Spinal cord (tissue), 10 donors: ENCODE measurements around the gene QPCT. TPM values are rescaled to one million over a fixed set of nuclear protein-coding genes. Genes with fewer than 3 reads are reported as not detected.
A peak's percentile ranks its signal among the peaks of the same experiment; 100 is the strongest.

Experiments
- DNase-seq, 6 donors: peaks; one replicate each; pipeline versions ENCODE4 v3.0.0 to v3.0.0-alpha.2; 2013 to 2015; ENCODE audit warnings: low spot score in 6 of 6, low read depth in 4 of 6
- H3K27ac ChIP-seq: one replicate; pipeline ENCODE4 v1.5.1; 2013; ENCODE audit warnings: low read depth, low read length, control low read depth
- H3K27me3 ChIP-seq: one replicate; pipeline ENCODE4 v1.6.1; 2013; ENCODE audit warnings: low read length; ENCODE audit not compliant: control insufficient read depth, insufficient read depth
- H3K36me3 ChIP-seq: one replicate; pipeline ENCODE4 v1.6.1; 2013; ENCODE audit warnings: low read length; ENCODE audit not compliant: control insufficient read depth, insufficient read depth
- H3K4me1 ChIP-seq: one replicate; pipeline ENCODE4 v1.6.1; 2013; ENCODE audit warnings: low read length; ENCODE audit not compliant: control insufficient read depth, insufficient read depth
- H3K4me3 ChIP-seq: one replicate; pipeline ENCODE4 v1.5.1; 2013; ENCODE audit warnings: low read depth, low read length, control low read depth
- H3K9me3 ChIP-seq: one replicate; pipeline ENCODE4 v1.6.1; 2013; ENCODE audit warnings: low read length; ENCODE audit not compliant: control insufficient read depth, insufficient read depth
- WGBS: methylation state at CpG from one replicate; pipeline ENCODE4 v1.1.5; 2013; ENCODE audit warnings: missing lambda C conversion rate; ENCODE audit not compliant: insufficient coverage; 5-methylcytosine and 5-hydroxymethylcytosine counted together
- polyA plus RNA-seq, 2 donors: library from polyadenylated mRNA; unstranded; fragments of 120-200 nt; gene quantifications; one replicate each; pipeline ENCODE4 v1.2.1, GENCODE V29; 2013; ENCODE audit not compliant: insufficient read length in 2 of 2
- total RNA-seq, 2 donors: library from RNA; depleted of rRNA in 1 of 2; stranded (reverse); fragments of 120-200 nt in 1 of 2; fragments of >200 nt in 1 of 2; gene quantifications; one replicate each; pipeline versions ENCODE4 v1.2.3 to v1.2.4, GENCODE V29; 2013 to 2014
- donor health status: healthy.

QPCT gene
- total and polyA plus RNA-seq, 4 donors = 10.4 to 26.5 (median 25.8) TPM

GRCh38 chr2:37335604-37336003 is 8.8 kb upstream of the QPCT start:
- Histone ChIP-seq H3K27ac (no peak overlapping the region), H3K27me3 (no peaks in the 10 kb centered on the region), H3K9me3 (no peaks in the 10 kb centered on the region), H3K4me1 (no peaks in the 10 kb centered on the region), H3K36me3 (no peaks in the 10 kb centered on the region), H3K4me3 (no peak overlapping the region)
- WGBS = no CpG with 5 or more reads among the region's 2 CpGs
- DNase-seq = no peak

GRCh38 chr2:37337620-37338280 is 6.7 kb upstream of the QPCT start:
- H3K4me1 ChIP-seq = no peaks in the 10 kb centered on the region
- WGBS = 23% methylated on average over 1 of the region's 7 CpGs
- peak in 2 of 6 donors; percentile 26 to 37 for DNase-seq

GRCh38 chr2:37338933-37339332 is 5.5 kb upstream of the QPCT start:
- WGBS = no CpG with 5 or more reads among the region's 4 CpGs
- H3K27me3 ChIP-seq = no peaks in the 10 kb centered on the region
- H3K4me3 ChIP-seq = no peak overlapping the region
- H3K4me1 ChIP-seq = no peaks in the 10 kb centered on the region
- no peak for DNase-seq
- no peaks in the 10 kb centered on the region for H3K36me3 ChIP-seq
- no peaks in the 10 kb centered on the region for H3K9me3 ChIP-seq
- no peak overlapping the region for H3K27ac ChIP-seq

More at GRCh38 chr2:37337620-37338280, 6.7 kb upstream of the QPCT start:
- Histone ChIP-seq H3K27ac (no peak overlapping the region), H3K36me3 (no peaks in the 10 kb centered on the region), H3K4me3 (no peak overlapping the region), H3K27me3 (no peaks in the 10 kb centered on the region), H3K9me3 (no peaks in the 10 kb centered on the region)

GRCh38 chr2:37340637-37341036 is 3.8 kb upstream of the QPCT start:
- Histone ChIP-seq H3K27me3 (no peaks in the 10 kb centered on the region), H3K27ac (no peak overlapping the region), H3K36me3 (no peaks in the 10 kb centered on the region), H3K9me3 (no peaks in the 10 kb centered on the region), H3K4me1 (peaks cover 12% of the 10 kb centered on the region), H3K4me3 (no peak overlapping the region)
- no CpG with 5 or more reads among the region's 3 CpGs for WGBS
- DNase-seq = no peak

GRCh38 chr2:37342591-37343220 is 1.7 kb upstream of the QPCT start:
- 83% methylated on average over 5 of the region's 7 CpGs for WGBS
- Histone ChIP-seq H3K4me3 (no peak overlapping the region), H3K27ac (no peak overlapping the region), H3K27me3 (no peaks in the 10 kb centered on the region), H3K4me1 (peaks cover 12% of the 10 kb centered on the region), H3K36me3 (no peaks in the 10 kb centered on the region), H3K9me3 (no peaks in the 10 kb centered on the region)
- DNase-seq = no peak

GRCh38 chr2:37343537-37344434 is 644 bp upstream of the QPCT start:
- 81% methylated on average over 5 of the region's 7 CpGs for WGBS
- H3K27me3 ChIP-seq = no peaks in the 10 kb centered on the region
- peaks cover 12% of the 10 kb centered on the region for H3K4me1 ChIP-seq
- H3K9me3 ChIP-seq = no peaks in the 10 kb centered on the region
- peak overlapping the region; percentile 54 for H3K4me3 ChIP-seq
- H3K27ac ChIP-seq = peak overlapping the region; percentile 73
- H3K36me3 ChIP-seq = no peaks in the 10 kb centered on the region
- DNase-seq = peak in 2 of 6 donors; percentile 47 to 55

GRCh38 chr2:37348155-37348554 is 3.7 kb downstream of the QPCT start:
- Histone ChIP-seq H3K27me3 (no peaks in the 10 kb centered on the region), H3K27ac (no peak overlapping the region), H3K36me3 (no peaks in the 10 kb centered on the region), H3K4me3 (no peak overlapping the region), H3K9me3 (no peaks in the 10 kb centered on the region), H3K4me1 (peaks cover 16% of the 10 kb centered on the region)
- no peak for DNase-seq
- no CpG with 5 or more reads among the region's 5 CpGs for WGBS

GRCh38 chr2:37349231-37349860 is 4.9 kb downstream of the QPCT start:
- H3K9me3 ChIP-seq = no peaks in the 10 kb centered on the region
- H3K27me3 ChIP-seq = no peaks in the 10 kb centered on the region
- H3K4me3 ChIP-seq = no peak overlapping the region
- WGBS = 60% methylated on average over 2 of the region's 3 CpGs
- H3K36me3 ChIP-seq = no peaks in the 10 kb centered on the region
- peaks cover 15% of the 10 kb centered on the region for H3K4me1 ChIP-seq
- H3K27ac ChIP-seq = no peak overlapping the region
- DNase-seq = peak in 1 of 6 donors; percentile 21

GRCh38 chr2:37350034-37350433 is 5.6 kb downstream of the QPCT start:
- DNase-seq = peak in 1 of 6 donors; percentile 14
- no peaks in the 10 kb centered on the region for H3K9me3 ChIP-seq
- H3K27me3 ChIP-seq = no peaks in the 10 kb centered on the region
- WGBS = 53% methylated on average over 1 of the region's 3 CpGs
- H3K4me1 ChIP-seq = peaks cover 8% of the 10 kb centered on the region
- H3K4me3 ChIP-seq = no peak overlapping the region
- H3K36me3 ChIP-seq = no peaks in the 10 kb centered on the region
- no peak overlapping the region for H3K27ac ChIP-seq
